ENCODE measurements around the gene MFSD2B.

GRCh38 chr2:24024996-24025663 is 15.2 kb downstream of the MFSD2B start:
- TF ChIP-seq CTCF (IDR thresholded peaks at IDR 0.05) (no peak), POLR2A (IDR thresholded peaks at IDR 0.05) (no peak)

Data from right lobe of liver (tissue), 4 donors.